Astrocyte (in vitro differentiated cells and primary cell): Measurements from ENCODE around the gene IL2RA. TPM values are rescaled to one million over a fixed set of nuclear protein-coding genes. Genes with fewer than 3 reads are reported as not detected.
A peak's percentile ranks its signal among the peaks of the same experiment; 100 is the strongest.

ENCODE experiments used
- DNase-seq: peaks from one replicate; pipeline ENCODE4 v3.0.0-alpha.2; 2010; ENCODE audit warnings: low read depth
- FAIRE-seq: peaks from 2 replicates; lab custom pipeline; 2011; peaks lifted over from hg19 to GRCh38; lab: Jason Lieb, UNC
- H2AFZ ChIP-seq: 2 replicates; pipeline ENCODE4 v1.6.0; 2012; ENCODE audit warnings: low read depth, low read length, inconsistent platforms
- H3K27ac ChIP-seq: 2 replicates; pipeline ENCODE4 v1.5.1; 2011; ENCODE audit warnings: low read depth, low read length, inconsistent platforms
- H3K27me3 ChIP-seq: 2 replicates; pipeline ENCODE4 v1.6.0; 2011; ENCODE audit warnings: low read length, inconsistent platforms; ENCODE audit not compliant: insufficient read depth
- H3K36me3 ChIP-seq: 2 replicates; pipeline ENCODE4 v1.5.1; 2011; ENCODE audit warnings: low read length, inconsistent platforms; ENCODE audit not compliant: insufficient read depth
- H3K4me1 ChIP-seq: 2 replicates; pipeline ENCODE4 v1.5.1; 2011; ENCODE audit warnings: low read length, inconsistent platforms; ENCODE audit not compliant: insufficient read depth
- H3K4me2 ChIP-seq: 2 replicates; pipeline ENCODE4 v1.6.0; 2012; ENCODE audit warnings: low read length, inconsistent platforms
- H3K4me3 ChIP-seq: 2 replicates; pipeline ENCODE4 v1.5.1; 2011; ENCODE audit warnings: low read depth, mild to moderate bottlenecking, low read length, inconsistent platforms; ENCODE audit not compliant: insufficient read depth
- H3K79me2 ChIP-seq: 2 replicates; pipeline ENCODE4 v1.6.0; 2012; ENCODE audit warnings: mild to moderate bottlenecking, low read length, inconsistent platforms; ENCODE audit not compliant: insufficient read depth
- H3K9ac ChIP-seq: 2 replicates; pipeline ENCODE4 v1.6.0; 2012; ENCODE audit warnings: mild to moderate bottlenecking, low read length, inconsistent platforms
- H3K9me3 ChIP-seq: 2 replicates; pipeline ENCODE4 v1.5.1; 2012; ENCODE audit warnings: low read depth, mild to moderate bottlenecking, low read length, inconsistent platforms; ENCODE audit not compliant: insufficient read depth
- H4K20me1 ChIP-seq: 2 replicates; pipeline ENCODE4 v1.6.0; 2012; ENCODE audit warnings: low read length, inconsistent platforms; ENCODE audit not compliant: insufficient read depth
- H3K27ac Mint-ChIP-seq: one replicate; pipeline ENCODE4 v1.8.0; 2021; ENCODE audit warnings: mild to moderate bottlenecking, mixed read lengths; ENCODE audit not compliant: unreplicated experiment
- H3K27me3 Mint-ChIP-seq: one replicate; pipeline ENCODE4 v1.8.0; 2021; ENCODE audit warnings: low read depth, mixed read lengths; ENCODE audit not compliant: unreplicated experiment
- H3K36me3 Mint-ChIP-seq: one replicate; pipeline ENCODE4 v1.8.0; 2021; ENCODE audit warnings: low read depth, mixed read lengths; ENCODE audit not compliant: unreplicated experiment
- H3K4me1 Mint-ChIP-seq: one replicate; pipeline ENCODE4 v1.8.0; 2021; ENCODE audit warnings: low read depth, mixed read lengths; ENCODE audit not compliant: unreplicated experiment
- H3K4me3 Mint-ChIP-seq: one replicate; pipeline ENCODE4 v1.8.0; 2021; ENCODE audit warnings: mild to moderate bottlenecking, moderate library complexity, mixed read lengths; ENCODE audit not compliant: unreplicated experiment
- H3K9me3 Mint-ChIP-seq: one replicate; pipeline ENCODE4 v1.8.0; 2021; ENCODE audit warnings: mild to moderate bottlenecking, mixed read lengths; ENCODE audit not compliant: unreplicated experiment
- CTCF ChIP-seq: IDR thresholded peaks from 2 replicates; pipeline ENCODE4 v1.5.1; 2011; ENCODE audit warnings: low read depth, mild to moderate bottlenecking, inconsistent platforms, low read length, moderate library complexity; ENCODE audit not compliant: insufficient read depth
- EZH2 ChIP-seq: IDR thresholded peaks from 2 replicates; pipeline ENCODE4 v1.6.1; 2012; ENCODE audit warnings: mild to moderate bottlenecking, low read length, inconsistent platforms; ENCODE audit not compliant: insufficient read depth
- total RNA-seq: library from RNA; stranded (reverse); gene quantifications from 2 replicates; pipeline ENCODE4 v1.2.1, GENCODE V29; 2021

IL2RA gene
- total RNA-seq, 1 donor from 2014 or later: not detected

GRCh38 chr10:6019796-6020195, 42.4 kb downstream of the IL2RA start:
- Mint-ChIP-seq H3K27ac (no peak overlapping the region), H3K4me3 (no peak overlapping the region), H3K36me3 (no peaks in the 10 kb centered on the region), H3K27me3 (peaks cover 22% of the 10 kb centered on the region), H3K4me1 (peaks cover 4% of the 10 kb centered on the region), H3K9me3 (peaks cover 5% of the 10 kb centered on the region)
- no peak overlapping the region for H3K27ac ChIP-seq
- no peaks in the 10 kb centered on the region for H3K9me3 ChIP-seq
- no peaks in the 10 kb centered on the region for H3K4me1 ChIP-seq
- DNase-seq: no peak
- peaks cover 3% of the 10 kb centered on the region for H3K27me3 ChIP-seq
- no peaks in the 10 kb centered on the region for H4K20me1 ChIP-seq
- no peak overlapping the region for H3K4me3 ChIP-seq
- no peak for TF ChIP-seq CTCF
- no peak for TF ChIP-seq EZH2
- H2AFZ ChIP-seq: no peak overlapping the region
- no peaks in the 10 kb centered on the region for H3K36me3 ChIP-seq
- no peak overlapping the region for H3K4me2 ChIP-seq
- no peak overlapping the region for H3K9ac ChIP-seq
- FAIRE-seq: no peak
- H3K79me2 ChIP-seq: no peaks in the 10 kb centered on the region

- Histone ChIP-seq H3K79me2 (no peaks in the 10 kb centered on the region), H2AFZ (no peak overlapping the region), H3K4me1 (no peaks in the 10 kb centered on the region), H4K20me1 (no peaks in the 10 kb centered on the region), H3K9ac (no peak overlapping the region), H3K27me3 (peaks cover 3% of the 10 kb centered on the region), H3K4me3 (no peak overlapping the region), H3K4me2 (no peak overlapping the region), H3K36me3 (no peaks in the 10 kb centered on the region), H3K27ac (no peak overlapping the region), H3K9me3 (no peaks in the 10 kb centered on the region)
- Mint-ChIP-seq H3K27ac (no peak overlapping the region), H3K36me3 (no peaks in the 10 kb centered on the region), H3K27me3 (peaks cover 23% of the 10 kb centered on the region), H3K9me3 (peaks cover 5% of the 10 kb centered on the region), H3K4me3 (peak overlapping the region; percentile 9), H3K4me1 (peaks cover 4% of the 10 kb centered on the region)
- TF ChIP-seq CTCF: no peak
- TF ChIP-seq EZH2: no peak
- DNase-seq (no peak), FAIRE-seq (no peak)
These were observed 43.0 kb downstream of the IL2RA start for GRCh38 chr10:6019010-6019782.

- Histone ChIP-seq H3K4me3 (no peak overlapping the region), H2AFZ (no peak overlapping the region), H3K4me1 (no peaks in the 10 kb centered on the region), H3K9me3 (no peaks in the 10 kb centered on the region), H3K27me3 (peaks cover 3% of the 10 kb centered on the region), H3K36me3 (no peaks in the 10 kb centered on the region), H3K27ac (no peak overlapping the region), H3K79me2 (no peaks in the 10 kb centered on the region), H3K9ac (no peak overlapping the region), H4K20me1 (no peaks in the 10 kb centered on the region), H3K4me2 (no peak overlapping the region)
- TF ChIP-seq EZH2 (no peak), CTCF (no peak)
- no peak overlapping the region for H3K4me3 Mint-ChIP-seq
- DNase-seq (no peak), FAIRE-seq (no peak)
- H3K27ac Mint-ChIP-seq: no peak overlapping the region
- H3K36me3 Mint-ChIP-seq: no peaks in the 10 kb centered on the region
- H3K9me3 Mint-ChIP-seq: peaks cover 5% of the 10 kb centered on the region
- peaks cover 4% of the 10 kb centered on the region for H3K4me1 Mint-ChIP-seq
- H3K27me3 Mint-ChIP-seq: peaks cover 20% of the 10 kb centered on the region
These were observed 43.7 kb downstream of the IL2RA start for GRCh38 chr10:6018422-6018821.
